Ascending aorta (tissue), 2 donors: ENCODE measurements around the gene ALKBH5. TPM values are rescaled to one million over a fixed set of nuclear protein-coding genes. Genes with fewer than 3 reads are reported as not detected.

Experiments used
- DNase-seq, 2 donors: peaks; one replicate each; pipeline ENCODE4 v3.0.0-alpha.2; 2019; ENCODE audit warnings: low spot score in 2 of 2
- H3K27ac ChIP-seq, 2 donors: fragments of 200-600 bp; sonication (generic); one replicate each; pipeline ENCODE4 v1.5.1; 2016 to 2017; ENCODE audit warnings: mild to moderate bottlenecking in 1 of 2
- H3K27me3 ChIP-seq: fragments of 200-600 bp; sonication (generic); one replicate; pipeline ENCODE4 v1.5.1; 2017
- H3K36me3 ChIP-seq, 2 donors: fragments of 200-600 bp; sonication (generic); one replicate each; pipeline ENCODE4 v1.5.1; 2016
- H3K4me1 ChIP-seq, 2 donors: fragments of 200-600 bp; sonication (generic); one replicate each; pipeline ENCODE4 v1.5.1; 2016 to 2017; ENCODE audit warnings: mild to moderate bottlenecking in 1 of 2
- H3K4me3 ChIP-seq, 2 donors: fragments of 200-600 bp; sonication (generic); one replicate each; pipeline ENCODE4 v1.5.1; 2016 to 2017; ENCODE audit warnings: mild to moderate bottlenecking in 1 of 2
- H3K9me3 ChIP-seq, 2 donors: fragments of 200-600 bp; sonication (generic); one replicate each; pipeline ENCODE4 v1.5.1; 2016
- intact Hi-C: fragments of 100-400 bp; cut with DNase I; formaldehyde crosslinking; loops from one replicate; pipeline ENCODE4 v1.15.1; 2023
- total RNA-seq: library from RNA; depleted of rRNA; stranded (reverse); fragments of >200 nt; gene quantifications from one replicate; pipeline ENCODE4 v1.1.0, GENCODE V29; 2016
- TF ChIP-seq, protein P1 (sequence below), 3 experiments: fragments of 200-600 bp in 2 of 3; fragments of 450-650 bp in 1 of 3; sonication (generic) in 2 of 3; IDR thresholded peaks; one replicate each; pipeline ENCODE4 v1.5.1; 2016 to 2019; ENCODE audit warnings: antibody characterized with exemption in 3 of 3, mild to moderate bottlenecking in 1 of 3, moderate library complexity in 1 of 3

Gene ALKBH5
- total RNA-seq, 1 donor from 2014 or later = 73.4 TPM

DNA sequence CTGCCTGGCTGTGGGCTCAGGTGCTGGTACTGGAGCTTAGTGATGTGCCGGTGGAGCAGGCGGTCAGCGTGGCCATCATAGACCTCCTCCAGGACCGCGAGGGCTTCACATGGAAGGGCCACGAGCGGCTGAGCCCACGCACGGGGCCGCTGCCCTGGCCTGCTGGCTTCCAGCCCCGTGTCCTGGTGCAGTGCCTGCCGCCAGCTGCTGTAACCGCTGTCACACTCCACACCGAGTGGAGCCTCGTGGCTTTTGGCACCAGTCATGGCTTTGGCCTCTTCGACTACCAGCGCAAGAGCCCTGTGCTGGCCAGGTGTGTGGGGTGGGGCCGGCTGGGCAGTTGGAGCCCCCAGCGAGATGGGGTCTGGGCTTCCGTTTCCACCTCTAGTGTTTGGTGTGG lies 53.8 kb downstream of the ALKBH5 start:
- Histone ChIP-seq H3K9me3 (no peaks in the 10 kb centered on the region), H3K36me3 (peaks cover 13 to 59% of the 10 kb centered on the region in 2 donors), H3K4me3 (no peak overlapping the region), H3K27me3 (no peaks in the 10 kb centered on the region), H3K27ac (no peak overlapping the region), H3K4me1 (no peaks in the 10 kb centered on the region)
- DNase-seq = no peak
- TF ChIP-seq, protein P1, sequence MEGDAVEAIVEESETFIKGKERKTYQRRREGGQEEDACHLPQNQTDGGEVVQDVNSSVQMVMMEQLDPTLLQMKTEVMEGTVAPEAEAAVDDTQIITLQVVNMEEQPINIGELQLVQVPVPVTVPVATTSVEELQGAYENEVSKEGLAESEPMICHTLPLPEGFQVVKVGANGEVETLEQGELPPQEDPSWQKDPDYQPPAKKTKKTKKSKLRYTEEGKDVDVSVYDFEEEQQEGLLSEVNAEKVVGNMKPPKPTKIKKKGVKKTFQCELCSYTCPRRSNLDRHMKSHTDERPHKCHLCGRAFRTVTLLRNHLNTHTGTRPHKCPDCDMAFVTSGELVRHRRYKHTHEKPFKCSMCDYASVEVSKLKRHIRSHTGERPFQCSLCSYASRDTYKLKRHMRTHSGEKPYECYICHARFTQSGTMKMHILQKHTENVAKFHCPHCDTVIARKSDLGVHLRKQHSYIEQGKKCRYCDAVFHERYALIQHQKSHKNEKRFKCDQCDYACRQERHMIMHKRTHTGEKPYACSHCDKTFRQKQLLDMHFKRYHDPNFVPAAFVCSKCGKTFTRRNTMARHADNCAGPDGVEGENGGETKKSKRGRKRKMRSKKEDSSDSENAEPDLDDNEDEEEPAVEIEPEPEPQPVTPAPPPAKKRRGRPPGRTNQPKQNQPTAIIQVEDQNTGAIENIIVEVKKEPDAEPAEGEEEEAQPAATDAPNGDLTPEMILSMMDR (IDR thresholded peaks at IDR 0.05) = no peak
- intact Hi-C loops = no loop called here

DNA sequence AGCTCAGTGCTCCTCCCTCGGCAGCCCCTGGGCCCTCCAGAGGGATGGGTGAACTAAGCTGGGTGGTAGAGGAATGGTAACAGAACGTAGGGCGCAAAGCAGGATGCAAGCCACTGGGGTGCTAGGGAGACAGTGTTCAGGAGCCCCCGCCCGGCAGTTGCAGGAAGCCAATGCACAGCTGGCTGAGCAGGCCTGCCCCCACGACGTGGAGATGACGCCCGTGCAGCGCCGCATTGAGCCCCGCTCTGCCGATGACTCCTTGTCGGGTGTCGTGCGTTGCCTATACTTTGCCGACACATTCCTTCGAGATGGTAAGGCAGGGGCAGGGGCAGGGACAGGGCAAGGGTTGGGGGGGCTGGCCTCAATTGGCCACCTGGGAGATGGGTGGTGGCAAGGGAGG lies 54.7 kb downstream of the ALKBH5 start:
- no peaks in the 10 kb centered on the region for H3K27me3 ChIP-seq
- no peaks in the 10 kb centered on the region for H3K4me1 ChIP-seq
- TF ChIP-seq, protein P1 (IDR thresholded peaks at IDR 0.05) = no peak
- H3K9me3 ChIP-seq = no peaks in the 10 kb centered on the region
- H3K27ac ChIP-seq = no peak overlapping the region
- H3K4me3 ChIP-seq = no peak overlapping the region
- intact Hi-C loops = no loop called here
- H3K36me3 ChIP-seq = peaks cover 15 to 60% of the 10 kb centered on the region in 2 donors
- no peak for DNase-seq

DNA sequence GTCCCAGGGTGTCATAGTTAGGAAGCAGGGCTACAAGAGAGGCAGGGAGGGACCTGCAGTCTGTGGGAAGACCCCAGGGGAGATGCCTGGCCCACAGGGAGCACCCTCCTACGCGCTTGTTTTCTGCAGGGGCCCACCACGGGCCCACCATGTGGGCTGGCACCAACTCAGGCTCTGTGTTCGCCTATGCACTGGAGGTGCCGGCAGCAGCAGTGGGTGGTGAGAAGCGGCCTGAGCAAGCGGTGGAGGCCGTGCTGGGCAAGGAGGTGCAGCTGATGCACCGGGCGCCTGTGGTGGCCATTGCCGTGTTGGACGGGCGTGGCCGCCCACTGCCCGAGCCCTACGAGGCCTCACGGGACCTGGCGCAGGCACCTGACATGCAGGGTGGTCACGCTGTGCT lies 56.8 kb downstream of the ALKBH5 start:
- intact Hi-C loops = no loop called here
- TF ChIP-seq, protein P1 (IDR thresholded peaks at IDR 0.05) = no peak
- Histone ChIP-seq H3K4me1 (no peaks in the 10 kb centered on the region), H3K27me3 (no peaks in the 10 kb centered on the region), H3K4me3 (no peak overlapping the region), H3K9me3 (no peaks in the 10 kb centered on the region), H3K36me3 (peaks cover 24 to 63% of the 10 kb centered on the region in 2 donors), H3K27ac (no peak overlapping the region)
- no peak for DNase-seq

DNA sequence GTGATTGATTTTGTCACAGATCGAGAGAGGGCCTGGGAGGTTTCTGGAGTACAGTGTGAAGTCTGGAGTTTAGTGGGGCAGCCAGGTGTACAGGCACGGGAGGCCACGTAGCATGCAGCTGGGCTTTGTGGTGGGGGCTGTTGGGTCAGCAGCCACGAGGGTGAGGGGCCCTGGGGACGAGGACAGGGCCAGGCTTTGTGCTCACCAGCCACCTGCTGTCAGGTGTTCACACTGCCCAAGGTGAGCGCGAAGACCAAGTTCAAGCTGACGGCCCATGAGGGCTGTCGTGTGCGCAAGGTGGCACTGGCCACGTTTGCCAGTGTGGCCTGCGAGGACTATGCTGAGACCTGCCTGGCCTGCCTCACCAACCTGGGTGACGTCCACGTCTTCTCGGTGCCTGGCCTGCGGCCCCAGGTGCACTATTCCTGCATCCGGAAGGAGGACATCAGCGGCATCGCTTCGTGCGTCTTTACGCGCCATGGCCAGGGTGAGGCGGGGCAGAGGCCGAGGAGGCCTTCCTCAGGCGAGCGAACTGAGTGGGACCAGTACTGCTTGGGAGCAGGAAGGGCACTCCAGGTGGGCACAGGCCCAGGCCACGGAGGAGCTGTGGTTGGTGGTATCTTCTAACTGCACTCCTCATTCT lies 57.7 kb downstream of the ALKBH5 start:
- Histone ChIP-seq H3K36me3 (peaks cover 33 to 66% of the 10 kb centered on the region in 2 donors), H3K9me3 (no peaks in the 10 kb centered on the region), H3K4me1 (no peaks in the 10 kb centered on the region), H3K27me3 (no peaks in the 10 kb centered on the region), H3K4me3 (no peak overlapping the region), H3K27ac (no peak overlapping the region)
- intact Hi-C loops = no loop called here
- no peak for DNase-seq
- TF ChIP-seq, protein P1 (IDR thresholded peaks at IDR 0.05) = no peak

DNA sequence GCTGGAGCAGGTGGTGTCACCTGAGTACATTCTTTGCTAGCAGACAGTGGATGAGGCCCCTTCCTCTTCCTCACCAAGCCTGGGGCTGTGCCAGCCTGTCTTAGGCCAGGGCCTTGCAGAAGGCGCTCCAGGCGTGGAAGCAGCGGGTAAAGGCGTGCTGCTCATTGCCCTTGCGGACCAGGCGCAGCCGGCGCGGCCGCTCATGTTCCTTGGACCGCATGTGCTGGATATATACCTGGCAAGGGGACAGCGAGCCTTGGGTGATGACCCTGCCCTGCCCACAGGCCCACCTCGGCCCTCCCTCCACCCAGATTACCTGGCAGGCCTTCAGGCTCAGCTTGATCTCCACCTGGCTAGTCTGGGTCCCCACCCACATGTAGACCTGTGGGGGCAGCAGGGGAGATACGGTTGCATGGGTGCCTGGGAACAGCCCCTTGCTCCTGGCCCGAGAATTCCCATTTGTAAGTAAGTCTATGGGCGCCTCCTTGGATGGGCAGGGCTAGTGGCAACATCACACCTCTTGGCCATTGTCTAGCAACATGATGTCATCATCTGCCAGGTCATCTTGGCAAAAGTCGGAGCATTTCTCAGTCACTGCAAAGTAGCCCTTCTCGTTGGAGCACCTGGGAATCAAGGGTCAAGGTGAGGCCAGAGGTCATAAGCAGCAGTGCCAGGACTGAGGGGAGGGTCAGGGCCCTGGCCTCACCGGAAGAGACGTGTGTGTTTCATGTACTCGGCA lies 61.6 kb downstream of the ALKBH5 start:
- intact Hi-C loops = no loop called here
- Histone ChIP-seq H3K27me3 (no peaks in the 10 kb centered on the region), H3K27ac (no peak overlapping the region), H3K4me1 (peaks cover 0 to 2% of the 10 kb centered on the region in 2 donors), H3K36me3 (peaks cover 64 to 78% of the 10 kb centered on the region in 2 donors), H3K4me3 (no peak overlapping the region), H3K9me3 (no peaks in the 10 kb centered on the region)
- TF ChIP-seq, protein P1 (IDR thresholded peaks at IDR 0.05) = no peak
- DNase-seq = no peak
